Measurements from ENCODE around the gene AXIN1.

Gene AXIN1

DNA sequence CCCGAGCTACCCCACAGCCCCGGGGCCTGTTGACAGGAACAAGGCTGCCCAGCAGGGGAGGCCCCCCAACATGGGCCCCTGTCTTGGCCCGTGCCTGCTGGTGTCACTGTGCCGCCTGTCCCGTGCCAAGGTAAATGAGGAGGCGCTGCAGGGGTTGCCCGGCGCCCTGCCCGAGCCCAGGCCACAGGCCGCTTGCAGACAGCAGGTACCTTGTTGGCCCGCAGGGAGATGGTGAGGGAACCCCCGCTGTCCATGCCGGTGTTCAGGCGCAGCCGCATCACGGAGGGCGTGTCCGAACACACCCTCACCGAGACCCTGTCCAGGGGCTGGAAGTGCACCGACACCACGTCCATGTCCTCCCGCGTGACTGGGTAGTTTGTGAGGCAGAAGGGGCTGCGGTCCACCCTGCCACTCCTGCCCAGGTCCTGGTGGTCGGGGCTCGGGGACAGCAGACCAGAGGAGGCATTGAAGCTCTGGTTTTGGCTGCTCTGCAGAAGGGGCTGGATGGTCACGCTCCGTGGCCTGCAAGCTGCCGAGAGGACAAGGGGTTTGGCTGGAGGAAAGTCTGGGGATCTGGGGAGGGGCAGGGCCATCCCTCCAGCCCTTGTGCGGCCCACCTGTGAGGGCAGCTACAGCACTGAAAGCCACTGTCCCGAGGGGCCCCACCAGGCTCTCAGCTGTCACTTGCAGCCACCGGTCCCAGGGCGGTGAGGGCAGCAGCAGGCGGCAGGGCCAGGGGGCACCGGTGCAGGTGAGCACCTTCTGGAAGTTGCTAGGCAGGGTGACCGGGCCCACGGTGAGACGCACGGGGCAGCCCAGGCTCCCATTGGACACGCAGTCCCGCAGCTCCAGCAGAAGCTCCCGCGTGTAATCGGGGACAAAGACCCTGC, 23.6 kb upstream of the AXIN1 start:
- DNase-seq (ENCODE audit: low read depth) = no peak
- TF ChIP-seq, protein P1, sequence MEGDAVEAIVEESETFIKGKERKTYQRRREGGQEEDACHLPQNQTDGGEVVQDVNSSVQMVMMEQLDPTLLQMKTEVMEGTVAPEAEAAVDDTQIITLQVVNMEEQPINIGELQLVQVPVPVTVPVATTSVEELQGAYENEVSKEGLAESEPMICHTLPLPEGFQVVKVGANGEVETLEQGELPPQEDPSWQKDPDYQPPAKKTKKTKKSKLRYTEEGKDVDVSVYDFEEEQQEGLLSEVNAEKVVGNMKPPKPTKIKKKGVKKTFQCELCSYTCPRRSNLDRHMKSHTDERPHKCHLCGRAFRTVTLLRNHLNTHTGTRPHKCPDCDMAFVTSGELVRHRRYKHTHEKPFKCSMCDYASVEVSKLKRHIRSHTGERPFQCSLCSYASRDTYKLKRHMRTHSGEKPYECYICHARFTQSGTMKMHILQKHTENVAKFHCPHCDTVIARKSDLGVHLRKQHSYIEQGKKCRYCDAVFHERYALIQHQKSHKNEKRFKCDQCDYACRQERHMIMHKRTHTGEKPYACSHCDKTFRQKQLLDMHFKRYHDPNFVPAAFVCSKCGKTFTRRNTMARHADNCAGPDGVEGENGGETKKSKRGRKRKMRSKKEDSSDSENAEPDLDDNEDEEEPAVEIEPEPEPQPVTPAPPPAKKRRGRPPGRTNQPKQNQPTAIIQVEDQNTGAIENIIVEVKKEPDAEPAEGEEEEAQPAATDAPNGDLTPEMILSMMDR (IDR thresholded peaks at IDR 0.05; ENCODE audit: insufficient read depth, low read depth, low read length, missing control alignments) = no peak
- no peak overlapping the region for H3K4me3 ChIP-seq (ENCODE audit: low read length)

DNA sequence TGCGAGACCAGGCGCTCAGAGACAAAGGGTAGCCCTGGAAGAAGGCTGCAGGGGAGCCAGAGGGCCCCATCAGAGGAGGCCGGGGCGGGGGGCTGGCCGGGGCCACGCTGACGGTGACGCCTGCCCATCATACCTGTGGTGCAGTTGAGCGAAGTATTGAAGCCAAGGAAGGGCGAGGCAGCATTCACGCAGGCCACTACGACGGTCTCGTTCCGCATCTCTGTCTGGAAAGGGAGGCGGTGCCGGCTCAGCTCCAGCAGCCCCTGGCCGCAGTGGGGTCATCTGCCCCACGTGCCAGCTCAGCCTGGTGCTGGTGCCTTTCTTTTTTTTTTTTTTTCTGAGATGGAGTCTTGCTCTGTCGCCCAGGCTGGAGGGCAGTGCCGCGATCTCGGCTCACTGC, 22.7 kb upstream of the AXIN1 start:
- H3K4me3 ChIP-seq (ENCODE audit: low read length) = no peak overlapping the region
- no peak for DNase-seq (ENCODE audit: low read depth)
- TF ChIP-seq, protein P1 (IDR thresholded peaks at IDR 0.05; ENCODE audit: insufficient read depth, low read depth, low read length, missing control alignments) = no peak

DNA sequence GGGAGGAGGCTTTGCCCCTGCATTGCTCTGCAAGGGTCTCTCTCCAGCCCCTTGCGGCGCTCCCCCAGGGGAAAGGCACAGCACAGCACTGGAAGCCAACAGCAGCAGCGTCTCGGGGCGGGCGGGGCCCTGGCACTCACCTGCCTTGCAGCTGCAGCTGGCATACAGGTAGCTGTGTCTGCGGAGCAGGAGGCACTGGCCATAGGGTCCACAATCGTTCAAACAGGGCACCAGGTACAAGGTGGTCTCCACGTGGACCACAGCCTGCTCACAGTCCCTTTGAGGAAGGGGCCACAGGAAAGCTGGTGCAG, 22.0 kb upstream of the AXIN1 start:
- no peak for DNase-seq (ENCODE audit: low read depth)
- H3K4me3 ChIP-seq (ENCODE audit: low read length) = no peak overlapping the region
- TF ChIP-seq, protein P1 (IDR thresholded peaks at IDR 0.05; ENCODE audit: insufficient read depth, low read depth, low read length, missing control alignments) = no peak

DNA sequence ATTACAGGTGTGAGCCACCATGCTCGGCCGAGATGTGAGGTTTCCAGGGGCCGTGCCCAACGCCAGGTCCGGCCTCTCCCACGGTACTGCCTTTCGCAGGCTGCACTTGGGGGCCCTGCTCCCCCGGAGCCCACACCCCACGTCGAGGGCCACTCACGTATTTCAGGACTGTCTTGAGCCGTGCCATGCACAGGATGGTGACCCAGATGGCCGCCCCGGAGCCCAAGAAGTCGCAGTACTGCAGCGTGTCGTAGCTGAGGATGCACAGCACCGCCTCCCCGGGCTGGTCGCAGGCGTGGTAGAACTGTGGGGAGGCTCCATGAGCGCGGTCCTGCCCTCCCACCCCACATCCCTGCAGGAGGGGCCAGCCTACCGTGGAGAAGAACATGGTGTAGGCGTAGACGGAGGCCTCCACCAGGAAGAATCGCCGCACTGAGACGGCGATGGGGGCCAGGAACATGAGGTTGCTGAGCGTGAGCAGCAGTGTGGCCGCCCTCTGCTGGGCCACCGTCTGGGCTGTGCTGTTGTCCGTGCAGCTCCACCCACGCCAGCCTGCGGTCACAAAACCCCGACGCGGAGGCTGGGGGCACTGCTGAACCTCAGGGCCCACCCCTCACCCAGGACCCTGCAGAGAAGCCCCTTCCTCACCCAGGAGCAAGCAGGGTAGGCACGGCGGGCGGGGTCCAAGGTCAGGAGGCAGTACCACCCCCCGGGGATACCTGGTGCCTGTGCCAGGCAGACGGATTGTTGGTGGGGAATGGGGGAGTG, 21.5 kb upstream of the AXIN1 start:
- no peak overlapping the region for H3K4me3 ChIP-seq (ENCODE audit: low read length)
- TF ChIP-seq, protein P1 (IDR thresholded peaks at IDR 0.05; ENCODE audit: insufficient read depth, low read depth, low read length, missing control alignments) = no peak
- no peak for DNase-seq (ENCODE audit: low read depth)

DNA sequence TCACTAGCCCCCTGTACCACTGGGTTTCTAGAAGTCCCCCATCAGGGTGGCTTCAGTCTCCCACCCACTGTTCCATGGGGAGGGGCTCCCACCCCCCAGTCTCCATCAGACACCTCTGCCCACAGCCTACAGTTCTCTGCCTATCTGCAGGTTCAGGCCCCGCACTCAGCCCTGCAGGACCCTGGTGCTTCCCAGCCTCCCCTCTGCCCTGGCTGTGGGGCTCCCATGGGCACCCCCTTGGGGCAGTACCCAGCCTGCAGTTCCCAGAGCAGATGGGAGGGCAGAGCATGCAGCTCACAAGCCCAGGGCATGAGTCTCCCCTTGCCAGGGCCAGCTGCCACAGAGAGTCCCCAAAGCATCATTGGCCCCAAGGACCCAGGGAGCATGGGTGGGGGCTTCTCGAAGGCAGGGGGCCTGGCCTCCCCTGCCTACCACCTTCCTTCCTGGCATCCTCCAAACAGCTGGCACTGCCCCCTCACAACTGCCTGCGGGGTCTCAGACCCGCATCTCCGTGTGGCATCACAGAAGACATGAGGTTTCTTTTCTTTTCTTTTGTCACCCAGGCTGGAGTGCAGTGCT, 20.6 kb upstream of the AXIN1 start:
- TF ChIP-seq, protein P1 (IDR thresholded peaks at IDR 0.05; ENCODE audit: insufficient read depth, low read depth, low read length, missing control alignments) = no peak
- no peak overlapping the region for H3K4me3 ChIP-seq (ENCODE audit: low read length)
- no peak for DNase-seq (ENCODE audit: low read depth)

DNA sequence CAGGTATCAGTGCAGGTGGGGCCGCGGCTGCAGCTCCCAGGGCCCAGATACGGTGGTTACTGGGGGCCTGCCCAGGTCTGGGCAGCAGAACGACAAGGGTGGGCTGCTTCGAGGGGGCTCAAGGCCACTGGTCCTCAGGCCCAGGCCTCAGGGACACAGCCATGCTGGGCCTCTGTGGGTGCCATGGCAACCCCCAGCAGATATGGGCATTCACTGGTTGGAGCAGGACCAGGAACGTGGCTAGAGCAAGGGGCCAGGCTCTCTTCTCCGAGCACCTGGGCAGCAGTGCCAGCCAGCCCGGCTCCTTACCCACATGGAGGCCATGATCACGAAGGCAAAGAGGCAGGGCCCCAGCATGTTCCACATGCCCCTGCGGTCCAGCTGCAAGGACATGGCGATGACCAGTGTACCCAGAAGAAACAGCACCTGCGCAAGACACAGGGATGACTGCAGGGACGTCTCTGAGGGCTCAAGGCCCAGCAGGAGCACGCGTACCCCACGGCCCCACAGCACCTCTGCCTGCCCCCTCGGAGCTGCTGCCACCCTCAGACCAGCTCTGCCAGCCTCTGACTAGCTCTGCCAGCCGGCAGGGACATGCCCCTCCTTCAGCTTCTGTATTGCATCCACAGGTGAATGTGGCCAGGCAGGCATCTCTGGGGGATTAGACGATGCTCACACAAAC, 19.9 kb upstream of the AXIN1 start:
- DNase-seq (ENCODE audit: low read depth) = no peak
- TF ChIP-seq, protein P1 (IDR thresholded peaks at IDR 0.05; ENCODE audit: insufficient read depth, low read depth, low read length, missing control alignments) = no peak
- H3K4me3 ChIP-seq (ENCODE audit: low read length) = no peak overlapping the region

Data from epithelial cell of esophagus (primary cell).